EL (cell line): ENCODE data around the gene OR10AD1.
A peak's percentile ranks its signal among the peaks of the same experiment; 100 is the strongest.
"Not testable (repeated sequence)": the region's sequence is repeated elsewhere in the genome, so short reads cannot be mapped to it uniquely, and the experiment has no call there.

Source experiments
- DNase-seq: peaks from one replicate; pipeline ENCODE4 v3.0.0-alpha.2; 2016

Gene OR10AD1

DNA sequence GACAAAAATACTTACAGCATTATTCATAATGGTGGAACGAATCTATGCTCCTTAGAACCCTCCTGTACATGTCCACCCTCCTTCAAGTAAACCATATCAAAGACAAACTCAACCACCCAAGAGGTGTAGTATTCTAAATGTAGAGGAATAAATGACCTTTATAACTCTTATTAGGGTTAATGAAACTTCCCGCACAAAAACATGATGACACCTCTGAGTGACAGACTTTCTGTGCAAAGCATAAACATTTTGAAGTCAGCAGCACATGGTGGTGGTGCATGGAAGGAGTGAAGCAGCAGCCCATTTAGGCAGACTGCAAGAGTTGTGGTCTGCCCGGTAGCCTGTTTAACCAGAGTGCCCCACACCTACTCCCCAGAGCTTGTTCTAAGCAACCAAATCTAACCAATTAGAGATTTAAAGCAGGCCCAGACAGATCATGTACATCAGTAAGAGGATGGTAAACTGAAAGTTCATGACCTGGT, 45.2 kb downstream of the OR10AD1 start:
- no peak for DNase-seq

DNA sequence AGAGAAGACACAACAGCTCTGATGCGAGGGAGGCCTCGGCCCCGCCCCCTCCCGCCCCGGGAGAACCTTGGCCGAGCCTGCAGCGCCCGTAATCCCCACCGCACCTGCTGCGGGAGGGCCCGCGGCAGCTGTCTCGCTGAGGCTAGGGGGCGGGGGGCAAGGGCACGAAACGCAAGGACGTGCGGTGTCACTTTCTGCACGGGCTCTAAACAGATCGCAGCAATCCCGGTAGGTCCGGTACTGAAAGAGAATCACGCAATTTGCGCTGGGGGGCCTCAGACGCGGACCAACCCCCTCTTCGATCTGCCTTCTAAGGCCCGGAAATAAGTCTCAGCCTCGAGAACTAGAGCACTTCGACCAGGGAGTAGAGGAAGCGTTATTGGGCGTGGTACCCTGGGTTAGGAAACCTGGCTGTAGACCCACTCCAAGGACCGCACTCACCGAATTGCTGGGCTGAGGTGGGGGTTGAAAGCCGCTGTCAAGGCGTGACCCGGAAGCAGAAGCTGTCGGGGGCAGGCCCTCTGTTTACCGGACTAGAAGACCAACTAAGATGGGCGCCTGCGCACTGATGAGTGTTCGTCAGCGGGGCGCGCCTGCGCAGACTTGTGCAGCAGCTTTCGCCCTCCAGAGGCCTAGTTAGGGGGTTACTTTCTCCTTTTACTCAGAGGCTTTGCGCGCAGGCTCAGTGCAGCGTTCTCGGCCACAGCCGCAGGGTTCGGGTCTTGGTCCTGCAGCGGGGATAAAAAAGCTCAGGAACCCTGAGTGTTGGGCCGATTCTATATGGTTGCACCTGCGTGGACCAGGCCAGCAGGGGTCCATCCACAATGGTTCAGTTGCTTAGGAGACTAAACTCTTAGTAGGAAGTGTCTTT, 45.8 kb downstream of the OR10AD1 start, which contains the start of gene ASB8:
Gene ASB8 (minus strand): TSS at position 498 of the 871 bp plus-strand sequence. CDS start 4,019 bp downstream, outside the sequence.
- peak; percentile 97 for DNase-seq

GRCh38 chr12:48156652-48157017, 46.5 kb downstream of the OR10AD1 start:
- no peak for DNase-seq

GRCh38 chr12:48155786-48156185, 47.3 kb downstream of the OR10AD1 start:
- not testable (repeated sequence) for DNase-seq
